Measurements from ENCODE around the gene SLC37A2. TPM values are rescaled to one million over a fixed set of nuclear protein-coding genes. Genes with fewer than 3 reads are reported as not detected.

Gene SLC37A2
- total and polyA plus RNA-seq, 2 of the 13 experiments (the other 11 are each of a cell fraction or from before 2014, with no cell fraction given) = 4.6 to 7.1 TPM

GRCh38 chr11:125062931-125063428 is at the start of gene SLC37A2 (continued):
- TF ChIP-seq ZNF468 (CRISPR knock-in tag; IDR thresholded peaks at IDR 0.05) = no peak
- TF ChIP-seq ZNF180 (CRISPR knock-in tag; IDR thresholded peaks at IDR 0.05; ENCODE audit: borderline replicate concordance, low read depth) = no peak
- TF ChIP-seq ZBTB25 (CRISPR knock-in tag; IDR thresholded peaks at IDR 0.05) = no peak
- TF ChIP-seq AKAP8 (CRISPR knock-in tag; IDR thresholded peaks at IDR 0.05) = 0 out of 2 replicates have a peak, but pooled peaks have one; percentile 25
- TF ChIP-seq NR3C1 (CRISPR knock-in tag; IDR thresholded peaks at IDR 0.05) = no peak
- TF ChIP-seq ZNF558 (CRISPR knock-in tag; IDR thresholded peaks at IDR 0.05; ENCODE audit: borderline replicate concordance) = no peak
- TF ChIP-seq KMT2A (CRISPR knock-in tag; IDR thresholded peaks at IDR 0.05) = peak; percentile 25; the same call in 1 of the 2 replicates
- peak; percentile 61; the same call in 1 of the 2 replicates for TF ChIP-seq ZNF224 (CRISPR knock-in tag; IDR thresholded peaks at IDR 0.05)
- TF ChIP-seq ZNF253 (CRISPR knock-in tag; IDR thresholded peaks at IDR 0.05; ENCODE audit: borderline replicate concordance) = no peak
- TF ChIP-seq SIN3A (IDR thresholded peaks at IDR 0.05; ENCODE audit: borderline replicate concordance, low read depth, low read length) = peak; percentile 79; the same call in 1 of the 2 replicates
- peak; percentile 72; the same call in 1 of the 2 replicates for TF ChIP-seq SAFB2 (CRISPR knock-in tag; IDR thresholded peaks at IDR 0.05; ENCODE audit: borderline replicate concordance, low read depth)
- TF ChIP-seq SRY (CRISPR knock-in tag; IDR thresholded peaks at IDR 0.05) = 0 out of 2 replicates have a peak, but pooled peaks have one; percentile 54
- TF ChIP-seq, protein P1, sequence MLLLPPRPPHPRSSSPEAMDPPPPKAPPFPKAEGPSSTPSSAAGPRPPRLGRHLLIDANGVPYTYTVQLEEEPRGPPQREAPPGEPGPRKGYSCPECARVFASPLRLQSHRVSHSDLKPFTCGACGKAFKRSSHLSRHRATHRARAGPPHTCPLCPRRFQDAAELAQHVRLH (CRISPR knock-in tag; IDR thresholded peaks at IDR 0.05; ENCODE audit: borderline replicate concordance, low read depth) = no peak
- TF ChIP-seq ZNF550 (CRISPR knock-in tag; IDR thresholded peaks at IDR 0.05; ENCODE audit: borderline replicate concordance) = no peak
- no peak for TF ChIP-seq RBM22 (optimal IDR thresholded peaks at IDR 0.05; ENCODE audit: low read length)
- TF ChIP-seq ZNF543 (CRISPR knock-in tag; IDR thresholded peaks at IDR 0.05) = no peak
- TF ChIP-seq NBN (conservative IDR thresholded peaks at IDR 0.05) = no peak
- no peak for TF ChIP-seq ATF1 (CRISPR knock-in tag; IDR thresholded peaks at IDR 0.05)
- TF ChIP-seq ZNF563 (CRISPR knock-in tag; IDR thresholded peaks at IDR 0.05) = peak; percentile 27; the same call in 1 of the 2 replicates
- TF ChIP-seq ZNF546 (CRISPR knock-in tag; conservative IDR thresholded peaks at IDR 0.05) = no peak
- TF ChIP-seq ZBTB20 (CRISPR knock-in tag; IDR thresholded peaks at IDR 0.05; ENCODE audit: borderline replicate concordance, low read depth) = no peak
- no peak for TF ChIP-seq ZNF343 (CRISPR knock-in tag; IDR thresholded peaks at IDR 0.05)
- no peak for TF ChIP-seq TEAD2 (CRISPR knock-in tag; IDR thresholded peaks at IDR 0.05)
- peak; percentile 58 for TF ChIP-seq ZFX (CRISPR knock-in tag; IDR thresholded peaks at IDR 0.05; ENCODE audit: low read depth)
- peak; percentile 28; the same call in 1 of the 2 replicates for TF ChIP-seq ZNF747 (CRISPR knock-in tag; IDR thresholded peaks at IDR 0.05; ENCODE audit: borderline replicate concordance)
- TF ChIP-seq ZFP91 (CRISPR knock-in tag; IDR thresholded peaks at IDR 0.05; ENCODE audit: borderline replicate concordance) = peak; percentile 73; the same call in 1 of the 2 replicates
- TF ChIP-seq KAT8 (CRISPR knock-in tag; IDR thresholded peaks at IDR 0.05) = peak; percentile 40; the same call in 1 of the 2 replicates
- 0 out of 2 replicates have a peak, but pooled peaks have one; percentile 63 for TF ChIP-seq SIN3B (IDR thresholded peaks at IDR 0.05; ENCODE audit: low read length)
